Sigmoid colon (tissue), 4 donors: Measurements from ENCODE around the gene MX1.

Experiments used
- CTCF ChIP-seq, 4 experiments: fragments of 450-650 bp in 3 of 4; fragments of 200-600 bp in 1 of 4; IDR thresholded peaks; one replicate each; pipeline ENCODE4 v1.5.1; 2016 to 2019; ENCODE audit warnings: antibody characterized with exemption in 4 of 4, mild to moderate bottlenecking in 3 of 4, moderate library complexity in 2 of 4
- EP300 ChIP-seq, 4 donors: sonication (generic); formaldehyde crosslinking; IDR thresholded peaks; one replicate each; pipeline ENCODE4 v1.6.1; 2017; ENCODE audit warnings: antibody characterized with exemption in 4 of 4

- TF ChIP-seq CTCF (IDR thresholded peaks at IDR 0.05) (no peak), EP300 (IDR thresholded peaks at IDR 0.05) (no peak)
Observed at GRCh38 chr21:41403966-41404365, 22.1 kb upstream of the MX1 start.
